ENCODE data around the gene ZFYVE21. TPM values are rescaled to one million over a fixed set of nuclear protein-coding genes. Genes with fewer than 3 reads are reported as not detected.

Gene ZFYVE21
- total RNA-seq, 1 experiment from 2014 or later, result 49.7 TPM

DNA sequence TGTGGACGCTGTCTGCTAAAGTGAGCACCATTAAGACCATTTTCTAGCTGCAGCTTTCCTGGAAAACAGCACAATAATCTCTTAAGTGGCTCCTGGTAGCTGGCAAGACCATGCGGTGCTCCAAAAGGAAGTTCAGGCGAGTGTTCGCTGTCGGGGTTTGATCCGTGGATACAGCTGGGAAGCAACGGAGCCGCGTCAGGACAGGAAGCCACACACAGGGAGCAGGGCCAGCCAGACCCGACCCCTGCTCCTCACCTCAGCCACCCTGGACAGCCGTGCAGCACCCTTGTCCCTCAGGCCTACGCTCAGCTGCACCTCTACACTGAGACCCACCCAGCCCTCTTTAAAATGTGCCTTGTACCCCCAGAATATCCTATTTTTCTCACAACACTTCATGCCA lies 19.4 kb downstream of the ZFYVE21 start:
- Histone ChIP-seq H3K27me3 (ENCODE audit: insufficient read depth, low read length) (no peaks in the 10 kb centered on the region), H2AFZ (ENCODE audit: low read length) (no peak overlapping the region), H3K18ac (ENCODE audit: insufficient read length, low read depth, low read length) (no peak overlapping the region), H2BK5ac (ENCODE audit: insufficient read length, low read length) (no peak overlapping the region), H4K5ac (ENCODE audit: insufficient read length, low read depth, low read length) (no peak overlapping the region), H2BK120ac (ENCODE audit: low read depth, low read length, poor library complexity, severe bottlenecking) (no peak overlapping the region), H3K56ac (ENCODE audit: insufficient read length, low read depth, low read length) (no peak overlapping the region), H3K4me2 (ENCODE audit: insufficient read depth, insufficient read length, low read length) (no peak overlapping the region), H3K23ac (ENCODE audit: insufficient read length, low read depth, low read length) (no peak overlapping the region), H3K9ac (ENCODE audit: extremely low read depth, insufficient read length, low read length) (no peak overlapping the region), H2AK5ac (ENCODE audit: insufficient read length, low read length) (no peak overlapping the region), H3K4me1 (ENCODE audit: insufficient read depth, low read length) (no peaks in the 10 kb centered on the region; the same call in 1 of the 2 replicates), H3K27ac (ENCODE audit: insufficient read length, low read depth, low read length) (no peak overlapping the region), H2BK20ac (ENCODE audit: low read depth, low read length, poor library complexity, severe bottlenecking) (no peak overlapping the region), H3T11ph (ENCODE audit: low read length) (no peak overlapping the region), H4K8ac (replicated peaks; ENCODE audit: insufficient read length, low read depth, low read length) (no peak overlapping the region), H3K79me1 (ENCODE audit: insufficient read depth, low read depth, low read length, poor library complexity, severe bottlenecking) (no peaks in the 10 kb centered on the region), H3K23me2 (ENCODE audit: insufficient read length, low read depth, low read length, poor library complexity, severe bottlenecking) (no peaks in the 10 kb centered on the region), H3K4ac (ENCODE audit: low read depth, low read length) (no peak overlapping the region), H2BK15ac (ENCODE audit: low read depth, low read length) (no peak overlapping the region), H2BK12ac (ENCODE audit: insufficient read length, low read depth, low read length) (no peak overlapping the region), H4K20me1 (ENCODE audit: control insufficient read depth, insufficient read depth, insufficient read length) (peaks cover 3% of the 10 kb centered on the region), H3K79me2 (ENCODE audit: insufficient read depth, low read length) (no peaks in the 10 kb centered on the region), H3K14ac (ENCODE audit: insufficient read depth, low read length) (no peak overlapping the region), H3K9me3 (ENCODE audit: control insufficient read depth, low read depth, low read length) (no peaks in the 10 kb centered on the region), H4K91ac (ENCODE audit: insufficient read length, low read depth, low read length) (no peak overlapping the region)
- no peaks in the 10 kb centered on the region for H3K27me3 Mint-ChIP-seq (ENCODE audit: low read depth)
- TF ChIP-seq, protein P1, sequence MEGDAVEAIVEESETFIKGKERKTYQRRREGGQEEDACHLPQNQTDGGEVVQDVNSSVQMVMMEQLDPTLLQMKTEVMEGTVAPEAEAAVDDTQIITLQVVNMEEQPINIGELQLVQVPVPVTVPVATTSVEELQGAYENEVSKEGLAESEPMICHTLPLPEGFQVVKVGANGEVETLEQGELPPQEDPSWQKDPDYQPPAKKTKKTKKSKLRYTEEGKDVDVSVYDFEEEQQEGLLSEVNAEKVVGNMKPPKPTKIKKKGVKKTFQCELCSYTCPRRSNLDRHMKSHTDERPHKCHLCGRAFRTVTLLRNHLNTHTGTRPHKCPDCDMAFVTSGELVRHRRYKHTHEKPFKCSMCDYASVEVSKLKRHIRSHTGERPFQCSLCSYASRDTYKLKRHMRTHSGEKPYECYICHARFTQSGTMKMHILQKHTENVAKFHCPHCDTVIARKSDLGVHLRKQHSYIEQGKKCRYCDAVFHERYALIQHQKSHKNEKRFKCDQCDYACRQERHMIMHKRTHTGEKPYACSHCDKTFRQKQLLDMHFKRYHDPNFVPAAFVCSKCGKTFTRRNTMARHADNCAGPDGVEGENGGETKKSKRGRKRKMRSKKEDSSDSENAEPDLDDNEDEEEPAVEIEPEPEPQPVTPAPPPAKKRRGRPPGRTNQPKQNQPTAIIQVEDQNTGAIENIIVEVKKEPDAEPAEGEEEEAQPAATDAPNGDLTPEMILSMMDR (conservative IDR thresholded peaks at IDR 0.05), result no peak
- DNase-seq, result no peak
- WGBS (ENCODE audit: extremely low coverage, insufficient read length, low lambda C conversion rate), result no CpG with 5 or more reads among the region's 12 CpGs
- H3K4me1 Mint-ChIP-seq, result peaks cover 7 to 11% of the 10 kb centered on the region in 2 experiments
- H3K36me3 Mint-ChIP-seq (ENCODE audit: insufficient read depth in 1 of 3, low read depth in 3 of 3), result peaks cover 3 to 39% (median 29%) of the 10 kb centered on the region in 3 experiments
- no peak overlapping the region for H3K4me3 Mint-ChIP-seq
- H3K27ac Mint-ChIP-seq, result peak overlapping the region; percentile 38 to 74 (median 64); a peak in 3 of 7 replicates
- no peaks in the 10 kb centered on the region for H3K9me3 Mint-ChIP-seq
